LNCaP clone FGC (cell line): ENCODE data around the gene CTXN1.
A peak's percentile ranks its signal among the peaks of the same experiment; 100 is the strongest.
"Not testable (repeated sequence)": the region's sequence is repeated elsewhere in the genome, so short reads cannot be mapped to it uniquely, and the experiment has no call there.

Experiments
- DNase-seq: peaks from one replicate; pipeline ENCODE4 v3.0.0-alpha.2; 2011; ENCODE audit warnings: low read depth
- H3K4me3 ChIP-seq: 2 replicates; pipeline ENCODE4 v1.5.1; 2011; ENCODE audit warnings: mild to moderate bottlenecking, low read depth, low read length, control low read depth
- TF ChIP-seq, protein P1 (sequence below): IDR thresholded peaks from 2 replicates; pipeline ENCODE4 v1.5.1; 2012; ENCODE audit warnings: mild to moderate bottlenecking; ENCODE audit not compliant: control insufficient read depth, insufficient read depth; ENCODE audit errors: extremely low read depth

Gene CTXN1

DNA sequence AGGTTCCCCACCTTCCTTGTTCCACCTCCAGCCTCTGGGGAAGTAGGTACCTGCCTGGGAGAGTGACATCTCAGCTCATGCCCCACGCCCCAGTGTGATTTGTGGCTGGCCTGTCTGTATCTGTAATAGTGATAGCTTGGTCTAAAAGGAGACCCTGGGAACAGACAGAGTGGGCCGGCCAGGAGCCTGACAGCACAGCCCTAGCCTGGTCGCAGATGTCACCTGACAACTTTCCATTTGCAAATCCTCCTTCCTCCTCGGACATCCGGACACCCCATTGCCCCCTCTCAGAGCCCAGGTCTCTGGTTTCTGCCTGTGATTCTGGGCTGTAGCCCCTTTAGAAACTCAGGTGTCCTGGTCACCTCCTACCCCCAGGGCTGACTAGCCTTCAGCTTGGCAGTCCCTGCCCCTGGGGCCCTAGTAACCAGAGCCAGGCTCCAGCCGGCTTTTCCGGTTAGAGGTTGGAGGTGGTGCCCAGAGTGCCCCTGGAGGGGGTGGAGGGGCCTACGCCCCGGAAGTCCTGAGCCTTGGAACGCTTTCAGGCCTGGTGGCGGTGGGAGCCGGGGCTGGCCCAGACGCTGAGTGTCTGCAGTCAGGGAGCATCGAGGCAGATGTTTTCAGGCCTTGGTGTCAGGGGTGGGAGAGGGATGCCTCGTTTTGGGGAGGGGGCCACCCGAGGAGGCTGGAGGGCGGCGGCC, 31.2 kb downstream of the CTXN1 start:
- H3K4me3 ChIP-seq = peak overlapping the region; percentile 28
- peak; percentile 65 for DNase-seq
- TF ChIP-seq, protein P1, sequence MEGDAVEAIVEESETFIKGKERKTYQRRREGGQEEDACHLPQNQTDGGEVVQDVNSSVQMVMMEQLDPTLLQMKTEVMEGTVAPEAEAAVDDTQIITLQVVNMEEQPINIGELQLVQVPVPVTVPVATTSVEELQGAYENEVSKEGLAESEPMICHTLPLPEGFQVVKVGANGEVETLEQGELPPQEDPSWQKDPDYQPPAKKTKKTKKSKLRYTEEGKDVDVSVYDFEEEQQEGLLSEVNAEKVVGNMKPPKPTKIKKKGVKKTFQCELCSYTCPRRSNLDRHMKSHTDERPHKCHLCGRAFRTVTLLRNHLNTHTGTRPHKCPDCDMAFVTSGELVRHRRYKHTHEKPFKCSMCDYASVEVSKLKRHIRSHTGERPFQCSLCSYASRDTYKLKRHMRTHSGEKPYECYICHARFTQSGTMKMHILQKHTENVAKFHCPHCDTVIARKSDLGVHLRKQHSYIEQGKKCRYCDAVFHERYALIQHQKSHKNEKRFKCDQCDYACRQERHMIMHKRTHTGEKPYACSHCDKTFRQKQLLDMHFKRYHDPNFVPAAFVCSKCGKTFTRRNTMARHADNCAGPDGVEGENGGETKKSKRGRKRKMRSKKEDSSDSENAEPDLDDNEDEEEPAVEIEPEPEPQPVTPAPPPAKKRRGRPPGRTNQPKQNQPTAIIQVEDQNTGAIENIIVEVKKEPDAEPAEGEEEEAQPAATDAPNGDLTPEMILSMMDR = no peak

GRCh38 chr19:7893362-7894101, 32.4 kb downstream of the CTXN1 start:
- DNase-seq, H3K4me3 ChIP-seq: not testable (repeated sequence)

DNA sequence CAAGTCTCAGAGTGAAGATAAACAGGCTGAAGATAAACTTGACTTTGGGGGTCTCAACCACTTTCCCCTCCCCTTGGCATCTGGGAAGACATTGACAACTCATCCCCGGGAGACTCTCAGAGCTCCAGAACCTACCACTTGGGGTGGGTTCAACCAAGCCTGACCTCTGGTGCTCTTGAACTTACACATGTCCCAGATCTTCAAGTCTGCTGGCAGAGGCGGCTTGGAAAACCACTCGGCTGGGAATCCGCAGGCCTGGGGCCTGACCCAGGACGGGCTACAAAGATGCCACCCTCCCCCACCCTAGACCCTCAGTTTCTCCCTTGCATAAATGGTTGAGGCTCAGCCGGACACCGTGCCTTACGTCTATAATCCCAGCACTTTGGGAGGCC, 37.1 kb downstream of the CTXN1 start:
- peak overlapping the region; percentile 79 for H3K4me3 ChIP-seq
- TF ChIP-seq, protein P1 = no peak
- no peak for DNase-seq

GRCh38 chr19:7888145-7888825, 37.6 kb downstream of the CTXN1 start, which contains the start of gene LRRC8E:
LRRC8E (plus strand) TSS chr19:7888510; CDS start chr19:7895604, 7,094 bp downstream.
- peak within 1 kb of the TSS; percentile 79 for H3K4me3 ChIP-seq
- no peak for DNase-seq

GRCh38 chr19:7887408-7888144, 38.4 kb downstream of the CTXN1 start:
- TF ChIP-seq, protein P1 = no peak
- H3K4me3 ChIP-seq = peak overlapping the region; percentile 79
- DNase-seq = no peak

More at GRCh38 chr19:7888145-7888825, 37.6 kb downstream of the CTXN1 start, which contains the start of gene LRRC8E:
- TF ChIP-seq, protein P1 = no peak

DNA sequence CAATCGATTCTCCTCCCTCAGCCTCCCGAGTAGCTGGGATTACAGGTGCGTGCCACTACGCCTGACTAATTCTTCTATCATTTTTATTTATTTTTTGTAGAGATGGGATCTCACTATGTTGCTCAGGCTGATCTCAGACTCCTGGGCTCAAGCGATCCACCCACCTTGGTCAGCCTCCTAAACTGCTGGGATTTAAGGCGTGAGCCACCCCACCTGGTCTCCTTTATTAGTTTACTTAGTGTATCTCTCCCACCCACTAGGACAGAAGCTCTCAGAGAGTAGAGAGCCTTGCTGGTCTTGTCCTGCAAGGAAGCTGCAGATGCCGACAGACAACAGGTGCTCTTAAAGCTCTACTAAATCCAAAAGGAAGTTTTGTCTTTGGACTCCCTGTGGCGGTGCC, 40.1 kb downstream of the CTXN1 start:
- DNase-seq = no peak
- TF ChIP-seq, protein P1 = no peak
- H3K4me3 ChIP-seq = no peak overlapping the region
